WTC11 (cell line): ENCODE measurements around the gene NOP56. TPM values are rescaled to one million over a fixed set of nuclear protein-coding genes. Genes with fewer than 3 reads are reported as not detected.

Experiments used
- ATF2 ChIP-seq: sonication (generic); formaldehyde crosslinking; IDR thresholded peaks from 2 replicates; pipeline ENCODE4 v1.8.1; 2022; ENCODE audit warnings: low read depth, missing genetic modification reagents, borderline replicate concordance
- EMX1 ChIP-seq: fragments of 250-450 bp; sonication (Bioruptor Pico); IDR thresholded peaks from 2 replicates; pipeline ENCODE4 v1.8.0; 2021; ENCODE audit warnings: mild to moderate bottlenecking
- FOXJ3 ChIP-seq: sonication (generic); formaldehyde crosslinking; IDR thresholded peaks from 2 replicates; pipeline ENCODE4 v1.9.0; 2021; ENCODE audit warnings: missing genetic modification reagents, mild to moderate bottlenecking, borderline replicate concordance
- GRHL2 ChIP-seq: fragments of 250-450 bp; sonication (Bioruptor Pico); IDR thresholded peaks from 2 replicates; pipeline ENCODE4 v1.8.0; 2022; ENCODE audit warnings: mild to moderate bottlenecking, moderate library complexity; ENCODE audit not compliant: insufficient replicate concordance, severe bottlenecking
- IRF1 ChIP-seq: sonication (generic); formaldehyde crosslinking; IDR thresholded peaks from 2 replicates; pipeline ENCODE4 v1.8.0; 2023; ENCODE audit warnings: missing genetic modification reagents
- JUN ChIP-seq: sonication (generic); formaldehyde crosslinking; IDR thresholded peaks from 2 replicates; pipeline ENCODE4 v1.8.0; 2023; ENCODE audit warnings: mild to moderate bottlenecking, missing genetic modification reagents
- MLX ChIP-seq: sonication (generic); formaldehyde crosslinking; IDR thresholded peaks from 2 replicates; pipeline ENCODE4 v1.8.1; 2023; ENCODE audit warnings: mild to moderate bottlenecking, missing genetic modification reagents, moderate library complexity
- NFATC4 ChIP-seq: fragments of 250-450 bp; sonication (Bioruptor Pico); IDR thresholded peaks from 2 replicates; pipeline ENCODE4 v1.9.0; 2021; ENCODE audit warnings: mild to moderate bottlenecking
- NFE2L1 ChIP-seq: sonication (generic); formaldehyde crosslinking; IDR thresholded peaks from 2 replicates; pipeline ENCODE4 v1.8.1; 2023; ENCODE audit warnings: missing genetic modification reagents
- NFYB ChIP-seq: sonication (generic); formaldehyde crosslinking; conservative IDR thresholded peaks from 2 replicates; pipeline ENCODE4 v1.8.0; 2022; ENCODE audit warnings: low read depth, missing genetic modification reagents
- NR2C2 ChIP-seq: sonication (generic); formaldehyde crosslinking; IDR thresholded peaks from 2 replicates; pipeline ENCODE4 v1.8.0; 2022; ENCODE audit warnings: mild to moderate bottlenecking, missing genetic modification reagents
- OVOL2 ChIP-seq: fragments of 250-450 bp; sonication (Bioruptor Pico); IDR thresholded peaks from 2 replicates; pipeline ENCODE4 v1.9.0; 2021; ENCODE audit warnings: mild to moderate bottlenecking, borderline replicate concordance
- PRDM15 ChIP-seq: sonication (generic); formaldehyde crosslinking; IDR thresholded peaks from 2 replicates; pipeline ENCODE4 v1.8.0; 2022; ENCODE audit warnings: missing genetic modification reagents
- RORB ChIP-seq: fragments of 250-450 bp; sonication (Bioruptor Pico); IDR thresholded peaks from 2 replicates; pipeline ENCODE4 v1.9.0; 2021; ENCODE audit warnings: mild to moderate bottlenecking
- SP1 ChIP-seq: sonication (generic); formaldehyde crosslinking; conservative IDR thresholded peaks from 2 replicates; pipeline ENCODE4 v1.8.1; 2022; ENCODE audit warnings: missing genetic modification reagents
- ZBTB43 ChIP-seq: sonication (generic); formaldehyde crosslinking; IDR thresholded peaks from 2 replicates; pipeline ENCODE4 v1.8.1; 2023; ENCODE audit warnings: mild to moderate bottlenecking, missing genetic modification reagents
- ZNF138 ChIP-seq: sonication (generic); formaldehyde crosslinking; conservative IDR thresholded peaks from 2 replicates; pipeline ENCODE4 v1.8.1; 2022; ENCODE audit warnings: mild to moderate bottlenecking, moderate library complexity, missing genetic modification reagents
- ZNF263 ChIP-seq: sonication (generic); formaldehyde crosslinking; IDR thresholded peaks from 2 replicates; pipeline ENCODE4 v1.8.1; 2022; ENCODE audit warnings: low read depth, mild to moderate bottlenecking, moderate library complexity, missing genetic modification reagents
- ZNF281 ChIP-seq: sonication (generic); formaldehyde crosslinking; IDR thresholded peaks from 2 replicates; pipeline ENCODE4 v1.8.0; 2023; ENCODE audit warnings: mild to moderate bottlenecking, missing genetic modification reagents
- ZNF317 ChIP-seq: sonication (generic); formaldehyde crosslinking; IDR thresholded peaks from 2 replicates; pipeline ENCODE4 v1.8.1; 2023; ENCODE audit warnings: low read depth, mild to moderate bottlenecking, moderate library complexity, missing genetic modification reagents, borderline replicate concordance
- ZNF396 ChIP-seq: fragments of 250-450 bp; sonication (Bioruptor Pico); IDR thresholded peaks from 2 replicates; pipeline ENCODE4 v1.8.0; 2021; ENCODE audit warnings: mild to moderate bottlenecking, moderate library complexity, borderline replicate concordance
- ZNF423 ChIP-seq: fragments of 250-450 bp; sonication (Bioruptor Pico); IDR thresholded peaks from 2 replicates; pipeline ENCODE4 v2.1.2; 2022; ENCODE audit warnings: mild to moderate bottlenecking, moderate library complexity
- ZNF425 ChIP-seq: fragments of 250-450 bp; sonication (Bioruptor Pico); conservative IDR thresholded peaks from 2 replicates; pipeline ENCODE4 v1.9.0; 2021; ENCODE audit warnings: mild to moderate bottlenecking
- total RNA-seq: library from RNA; stranded (reverse); gene quantifications from 3 replicates; pipeline ENCODE4 v1.2.3, GENCODE V29; 2021

The NOP56 gene
- total RNA-seq, 1 experiment from 2014 or later: 634 TPM

- TF ChIP-seq SP1 (CRISPR knock-in tag) (peak; percentile 90), NFE2L1 (CRISPR knock-in tag) (peak; percentile 9; the same call in 1 of the 2 replicates), PRDM15 (CRISPR knock-in tag) (no peak), JUN (peak; percentile 69; the same call in 1 of the 2 replicates), RORB (no peak), ZNF138 (CRISPR knock-in tag) (no peak), FOXJ3 (CRISPR knock-in tag) (no peak), ZNF425 (no peak), MLX (CRISPR knock-in tag) (no peak), ZNF317 (CRISPR knock-in tag) (no peak), ZBTB43 (CRISPR knock-in tag) (no peak), GRHL2 (CRISPR knock-in tag) (no peak), ZNF263 (0 out of 2 replicates have a peak, but pooled peaks have one; percentile 40), OVOL2 (CRISPR knock-in tag) (no peak), NFYB (CRISPR knock-in tag) (peak; percentile 71), IRF1 (no peak), ATF2 (CRISPR knock-in tag) (no peak), ZNF281 (CRISPR knock-in tag) (no peak), NR2C2 (CRISPR knock-in tag) (no peak), ZNF423 (CRISPR knock-in tag) (peak; percentile 87), NFATC4 (CRISPR knock-in tag) (no peak), ZNF396 (CRISPR knock-in tag) (no peak), EMX1 (CRISPR knock-in tag) (no peak)
Measured at GRCh38 chr20:2651772-2652723, at the start of gene NOP56 (continued).
